ENCODE data around the gene UBR3.

GRCh38 chr2:169928463-169928864 is 101.2 kb downstream of the UBR3 start:
- TF ChIP-seq, protein P1, sequence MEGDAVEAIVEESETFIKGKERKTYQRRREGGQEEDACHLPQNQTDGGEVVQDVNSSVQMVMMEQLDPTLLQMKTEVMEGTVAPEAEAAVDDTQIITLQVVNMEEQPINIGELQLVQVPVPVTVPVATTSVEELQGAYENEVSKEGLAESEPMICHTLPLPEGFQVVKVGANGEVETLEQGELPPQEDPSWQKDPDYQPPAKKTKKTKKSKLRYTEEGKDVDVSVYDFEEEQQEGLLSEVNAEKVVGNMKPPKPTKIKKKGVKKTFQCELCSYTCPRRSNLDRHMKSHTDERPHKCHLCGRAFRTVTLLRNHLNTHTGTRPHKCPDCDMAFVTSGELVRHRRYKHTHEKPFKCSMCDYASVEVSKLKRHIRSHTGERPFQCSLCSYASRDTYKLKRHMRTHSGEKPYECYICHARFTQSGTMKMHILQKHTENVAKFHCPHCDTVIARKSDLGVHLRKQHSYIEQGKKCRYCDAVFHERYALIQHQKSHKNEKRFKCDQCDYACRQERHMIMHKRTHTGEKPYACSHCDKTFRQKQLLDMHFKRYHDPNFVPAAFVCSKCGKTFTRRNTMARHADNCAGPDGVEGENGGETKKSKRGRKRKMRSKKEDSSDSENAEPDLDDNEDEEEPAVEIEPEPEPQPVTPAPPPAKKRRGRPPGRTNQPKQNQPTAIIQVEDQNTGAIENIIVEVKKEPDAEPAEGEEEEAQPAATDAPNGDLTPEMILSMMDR (conservative IDR thresholded peaks at IDR 0.05) = peak; percentile 78
- no peak for TF ChIP-seq ZFX (IDR thresholded peaks at IDR 0.05)

Measured in C4-2B (cell line).